ENCODE data around the gene DYNLT2. TPM values are rescaled to one million over a fixed set of nuclear protein-coding genes. Genes with fewer than 3 reads are reported as not detected.

The DYNLT2 gene
- total RNA-seq, 1 donor from 2014 or later: 0.21 TPM

DNA sequence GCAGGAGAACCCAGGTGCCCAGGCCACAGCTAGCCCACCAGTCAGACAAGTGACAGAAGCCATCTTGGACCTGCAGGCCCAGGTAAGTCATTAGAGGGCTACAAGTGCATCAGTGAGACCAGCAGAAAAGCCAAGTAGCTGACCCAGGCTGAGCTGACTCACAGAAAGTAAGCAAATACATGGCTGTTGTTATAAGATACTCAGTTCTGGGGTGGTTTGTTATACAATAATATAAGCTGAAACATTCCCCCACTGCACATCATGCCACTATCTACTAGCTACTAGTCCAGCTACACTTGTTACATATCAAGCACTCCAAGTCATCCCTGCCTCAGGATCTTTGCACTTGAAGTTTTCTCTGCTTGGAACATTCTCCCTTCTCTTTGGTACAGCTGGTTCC is 10.0 kb downstream of the DYNLT2 start:
- Histone ChIP-seq H3K9me3 (no peaks in the 10 kb centered on the region), H3K36me3 (no peaks in the 10 kb centered on the region), H3K27ac (no peak overlapping the region), H3K4me1 (no peaks in the 10 kb centered on the region), H3K4me3 (no peak overlapping the region), H3K27me3 (no peaks in the 10 kb centered on the region)
- no peak for TF ChIP-seq CTCF (IDR thresholded peaks at IDR 0.05)
- DNase-seq (ENCODE audit: low spot score in 2 of 2): no peak
- intact Hi-C loops (cut with DNase I): no loop called here

DNA sequence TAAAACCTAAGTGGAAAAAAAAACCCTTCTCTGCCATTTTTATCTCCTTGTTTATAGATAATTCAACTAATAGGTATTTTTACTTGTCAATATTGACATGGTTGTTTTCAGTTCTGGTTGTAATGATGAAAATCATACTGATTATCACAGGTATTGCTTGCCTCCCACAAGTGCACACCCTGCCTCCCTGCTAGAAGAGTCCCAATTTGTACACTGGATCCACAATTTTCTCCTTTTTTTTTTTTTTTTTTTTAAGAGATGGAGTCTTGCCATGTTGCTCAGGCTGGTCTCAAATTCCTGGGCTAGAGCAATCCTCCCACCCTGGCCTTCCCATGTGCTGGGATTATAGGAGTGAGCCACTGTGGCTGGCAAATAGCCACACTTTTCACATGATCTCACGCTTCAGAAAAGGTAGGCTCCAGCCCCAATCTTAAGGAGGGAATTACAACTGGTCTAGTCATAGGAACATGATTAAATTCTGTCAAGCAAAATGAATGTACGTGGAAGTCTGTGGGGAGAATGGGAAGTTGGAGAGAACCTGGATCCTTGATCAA is 12.3 kb downstream of the DYNLT2 start:
- intact Hi-C loops (cut with DNase I): no loop called here
- no peaks in the 10 kb centered on the region for H3K4me1 ChIP-seq
- H3K36me3 ChIP-seq: no peaks in the 10 kb centered on the region
- H3K9me3 ChIP-seq: no peaks in the 10 kb centered on the region
- no peak overlapping the region for H3K4me3 ChIP-seq
- DNase-seq (ENCODE audit: low spot score in 2 of 2): no peak
- no peak for TF ChIP-seq CTCF (IDR thresholded peaks at IDR 0.05)
- no peak overlapping the region for H3K27ac ChIP-seq
- no peaks in the 10 kb centered on the region for H3K27me3 ChIP-seq

DNA sequence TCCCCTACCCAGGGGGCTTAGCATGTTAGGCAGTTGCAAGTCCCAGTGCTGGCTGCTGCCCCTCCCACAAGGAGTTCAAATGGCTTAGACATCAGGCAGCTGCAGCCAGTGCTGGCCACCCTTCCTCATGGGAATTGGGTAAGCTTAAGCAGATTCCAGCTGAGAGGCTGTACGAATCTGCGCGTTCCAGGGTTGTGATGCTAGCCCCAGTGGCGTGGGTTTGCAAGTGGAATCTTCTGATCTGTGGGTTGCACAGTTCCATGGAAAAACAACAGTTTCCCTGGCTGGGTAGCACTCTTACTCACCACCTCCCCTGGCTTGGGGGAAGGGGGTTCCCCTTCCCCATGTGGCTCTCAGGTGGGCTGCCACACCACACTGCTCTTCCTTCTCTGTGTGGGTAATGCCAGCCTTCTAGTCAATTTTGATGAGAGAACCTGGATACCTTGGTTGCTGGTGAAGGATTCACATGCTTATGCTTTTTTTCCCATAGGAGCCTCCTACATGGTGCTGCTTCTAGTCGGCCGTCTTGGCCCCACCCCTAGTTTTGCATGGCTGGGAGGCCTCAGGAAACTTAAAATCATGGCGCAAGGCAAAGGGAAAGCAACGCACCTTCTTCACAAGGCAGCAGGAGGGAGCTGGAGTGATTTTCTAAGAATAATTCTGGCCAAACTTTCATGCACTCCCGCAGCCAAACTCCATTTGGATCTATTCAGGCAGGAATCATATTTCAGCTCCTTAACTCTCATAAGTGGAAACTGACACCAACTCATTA is 13.0 kb downstream of the DYNLT2 start:
- no peak for DNase-seq (ENCODE audit: low spot score in 2 of 2)
- intact Hi-C loops (cut with DNase I): no loop called here
- Histone ChIP-seq H3K27ac (no peak overlapping the region), H3K4me3 (no peak overlapping the region), H3K27me3 (no peaks in the 10 kb centered on the region), H3K4me1 (no peaks in the 10 kb centered on the region), H3K9me3 (no peaks in the 10 kb centered on the region), H3K36me3 (no peaks in the 10 kb centered on the region)
- TF ChIP-seq CTCF (IDR thresholded peaks at IDR 0.05): no peak

GRCh38 chr6:169729961-169730360 is 21.4 kb downstream of the DYNLT2 start:
- Histone ChIP-seq H3K27me3 (no peaks in the 10 kb centered on the region), H3K9me3 (no peaks in the 10 kb centered on the region), H3K4me3 (no peak overlapping the region), H3K4me1 (peaks cover 0 to 2% of the 10 kb centered on the region in 2 donors), H3K36me3 (no peaks in the 10 kb centered on the region), H3K27ac (no peak overlapping the region)
- DNase-seq (ENCODE audit: low spot score in 2 of 2): no peak
- TF ChIP-seq CTCF (IDR thresholded peaks at IDR 0.05): no peak
- intact Hi-C loops (cut with DNase I): no loop called here

DNA sequence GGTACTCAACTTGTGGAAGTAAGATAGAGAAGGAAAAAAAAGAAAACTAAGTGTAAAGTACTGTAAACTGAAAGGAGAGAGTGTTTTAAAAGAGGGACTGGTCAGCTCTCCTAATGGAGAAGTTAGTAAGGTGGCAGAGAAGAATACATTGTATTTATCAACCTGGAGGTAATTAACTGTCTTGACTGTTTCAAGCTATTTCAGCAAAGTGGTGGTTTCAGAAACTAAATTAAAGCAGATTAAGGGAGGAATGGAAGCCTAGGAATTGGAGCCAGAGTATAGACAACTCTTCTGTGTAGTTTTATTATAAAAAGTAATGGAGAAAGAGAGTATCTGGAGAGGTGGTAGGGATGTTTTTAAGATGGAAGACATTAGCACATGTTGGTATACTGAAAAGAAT is 24.4 kb downstream of the DYNLT2 start:
- no peaks in the 10 kb centered on the region for H3K36me3 ChIP-seq
- no peak overlapping the region for H3K27ac ChIP-seq
- intact Hi-C loops (cut with DNase I): no loop called here
- H3K27me3 ChIP-seq: no peaks in the 10 kb centered on the region
- no peaks in the 10 kb centered on the region for H3K9me3 ChIP-seq
- no peak for DNase-seq (ENCODE audit: low spot score in 2 of 2)
- no peak for TF ChIP-seq CTCF (IDR thresholded peaks at IDR 0.05)
- no peak overlapping the region for H3K4me3 ChIP-seq
- H3K4me1 ChIP-seq: peaks cover 4 to 9% of the 10 kb centered on the region in 2 donors
